Activated CD8-positive, alpha-beta T cell treated with anti-CD3 and anti-CD28 coated beads for 36 hours (primary cell): ENCODE results near the gene ZHX3. TPM values are rescaled to one million over a fixed set of nuclear protein-coding genes. Genes with fewer than 3 reads are reported as not detected.
A peak's percentile ranks its signal among the peaks of the same experiment; 100 is the strongest.

ENCODE experiments used
- ATAC-seq: fragments of 200-7000 bp; cut with Tn5 transposase; one replicate; pipeline ENCODE4 v1.10.0; 2021; ENCODE audit warnings: mild to moderate bottlenecking, moderate library complexity
- CTCF ChIA-PET: fragments of 350-600 bp; sonication (Branson Sonifier 250); formaldehyde crosslinking; loops from one replicate; lab custom pipeline; 2021; ENCODE audit warnings: antibody characterized with exemption; lab: Charles Lee
- POLR2A ChIA-PET: fragments of 350-600 bp; sonication (Branson Sonifier 250); formaldehyde crosslinking; loops from one replicate; lab custom pipeline; 2021; ENCODE audit warnings: antibody characterized with exemption; lab: Charles Lee
- DNase-seq: peaks from one replicate; pipeline ENCODE4 v3.0.0-alpha.2; 2020
- H3K27ac Mint-ChIP-seq: one replicate; pipeline ENCODE4 v1.8.0; 2021; ENCODE audit warnings: mild to moderate bottlenecking, mixed read lengths
- H3K27me3 Mint-ChIP-seq: one replicate; pipeline ENCODE4 v1.8.0; 2021; ENCODE audit warnings: mixed read lengths
- H3K36me3 Mint-ChIP-seq: one replicate; pipeline ENCODE4 v1.8.0; 2021; ENCODE audit warnings: low read depth, mixed read lengths
- H3K4me1 Mint-ChIP-seq: one replicate; pipeline ENCODE4 v1.8.0; 2021; ENCODE audit warnings: low read depth, mixed read lengths
- H3K4me3 Mint-ChIP-seq: one replicate; pipeline ENCODE4 v1.8.0; 2021; ENCODE audit warnings: mild to moderate bottlenecking, moderate library complexity, mixed read lengths
- H3K9me3 Mint-ChIP-seq: one replicate; pipeline ENCODE4 v1.8.0; 2021; ENCODE audit warnings: mixed read lengths
- CTCF ChIP-seq: fragments of 200-600 bp; IDR thresholded peaks from one replicate; pipeline ENCODE4 v1.8.0; 2022; ENCODE audit warnings: antibody characterized with exemption, mild to moderate bottlenecking
- intact Hi-C: fragments of 100-400 bp; cut with micrococcal nuclease; formaldehyde crosslinking; loops from one replicate; pipeline ENCODE4 v1.10.0; 2022
- total RNA-seq, 2 experiments: library from RNA; stranded (reverse); gene quantifications; one replicate each; pipeline ENCODE4 v1.2.3, GENCODE V29; 2021

The ZHX3 gene
- total RNA-seq, 2 experiments from 2014 or later: 14.1 to 14.2 TPM

GRCh38 chr20:41248368-41249024, 69.0 kb downstream of the ZHX3 start:
- H3K4me3 Mint-ChIP-seq: no peak overlapping the region
- H3K27ac Mint-ChIP-seq: no peak overlapping the region
- intact Hi-C loops: no loop called here
- TF ChIP-seq CTCF: no peak
- no peaks in the 10 kb centered on the region for H3K36me3 Mint-ChIP-seq
- no peaks in the 10 kb centered on the region for H3K27me3 Mint-ChIP-seq
- POLR2A ChIA-PET: no interaction called here
- ATAC-seq (no peak), DNase-seq (no peak)
- H3K4me1 Mint-ChIP-seq: peaks cover 15% of the 10 kb centered on the region
- H3K9me3 Mint-ChIP-seq: no peaks in the 10 kb centered on the region
- CTCF ChIA-PET: interaction anchor here (0.5 to 0.6 kb wide), 2 partner anchors 11 to 15 kb away, joined by 3 read pairs; no protein-coding TSS in a partner anchor

- TF ChIP-seq CTCF: no peak
- ChIA-PET CTCF (interaction anchor here (0.5 to 0.6 kb wide), 2 partner anchors 10 to 16 kb away, joined by 3 read pairs; no protein-coding TSS in a partner anchor), POLR2A (no interaction called here)
- Mint-ChIP-seq H3K4me1 (peaks cover 21% of the 10 kb centered on the region), H3K36me3 (no peaks in the 10 kb centered on the region), H3K27me3 (no peaks in the 10 kb centered on the region), H3K27ac (no peak overlapping the region), H3K9me3 (no peaks in the 10 kb centered on the region), H3K4me3 (no peak overlapping the region)
- DNase-seq (no peak), ATAC-seq (no peak)
- intact Hi-C loops: no loop called here
These were observed 69.8 kb downstream of the ZHX3 start for GRCh38 chr20:41247523-41248367.

DNA sequence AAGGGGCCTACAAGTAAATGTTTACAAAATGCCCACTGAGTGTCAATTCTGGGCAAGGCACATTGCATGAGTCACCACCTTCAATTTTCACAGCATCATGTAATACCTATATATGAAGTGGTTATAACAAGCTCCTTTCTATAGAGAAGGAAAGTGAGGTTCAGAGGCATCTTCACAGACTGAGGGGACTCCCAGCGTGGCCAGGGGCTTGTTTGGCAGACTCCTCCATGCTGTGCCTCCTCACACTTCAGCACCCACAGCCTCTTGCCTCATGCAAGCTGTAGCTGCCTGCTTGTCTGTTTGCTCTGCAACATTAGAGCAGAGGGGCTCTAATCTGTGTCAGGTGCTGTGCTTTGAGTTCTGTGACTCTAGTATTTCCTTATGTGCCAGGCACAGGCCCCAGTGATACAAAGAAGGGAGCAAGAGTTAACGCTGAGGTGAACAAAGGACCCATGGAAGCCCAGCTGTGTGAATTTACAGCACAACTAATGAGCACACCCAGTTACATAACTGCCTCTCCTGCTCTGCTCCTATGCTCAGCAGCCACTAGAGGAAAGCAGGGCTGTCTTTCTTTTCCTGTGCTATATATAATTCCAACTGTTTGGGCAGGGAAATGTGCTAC, 72.3 kb downstream of the ZHX3 start:
- ChIA-PET POLR2A (interaction anchor here (1.2 kb wide), 1 partner anchor 68 kb away, joined by 3 read pairs; no protein-coding TSS in a partner anchor), CTCF (interaction anchor here (1.1 kb wide), 1 partner anchor 96 kb away, joined by 3 read pairs; the partner anchor contains the start of gene LPIN3)
- Mint-ChIP-seq H3K27ac (no peak overlapping the region), H3K27me3 (no peaks in the 10 kb centered on the region), H3K9me3 (no peaks in the 10 kb centered on the region), H3K4me3 (no peak overlapping the region), H3K4me1 (peaks cover 28% of the 10 kb centered on the region), H3K36me3 (no peaks in the 10 kb centered on the region)
- DNase-seq (peak; percentile 43), ATAC-seq (peak; percentile 58)
- TF ChIP-seq CTCF: no peak
- intact Hi-C loops: no loop called here

GRCh38 chr20:41242807-41243206, 74.7 kb downstream of the ZHX3 start:
- ChIA-PET POLR2A (interaction anchor here (0.7 kb wide), 1 partner anchor 9 kb away, joined by 3 read pairs; no protein-coding TSS in a partner anchor), CTCF (interaction anchor here (1.0 to 2.6 kb wide), 5 partner anchors 10 to 252 kb away, joined by 3 to 13 read pairs (median 5); partner anchors contain the start of gene LPIN3)
- DNase-seq (peak; percentile 37), ATAC-seq (peak; percentile 66)
- Mint-ChIP-seq H3K4me1 (peaks cover 18% of the 10 kb centered on the region), H3K9me3 (no peaks in the 10 kb centered on the region), H3K36me3 (no peaks in the 10 kb centered on the region), H3K27ac (peak overlapping the region; percentile 53), H3K27me3 (no peaks in the 10 kb centered on the region), H3K4me3 (no peak overlapping the region)
- intact Hi-C loops: no loop called here
- TF ChIP-seq CTCF: no peak
